ENCODE data around the gene ORMDL3. TPM values are rescaled to one million over a fixed set of nuclear protein-coding genes. Genes with fewer than 3 reads are reported as not detected.

Gene ORMDL3
- total and polyA plus RNA-seq, 5 donors from 2014 or later = 99.5 to 176 (median 119) TPM

DNA sequence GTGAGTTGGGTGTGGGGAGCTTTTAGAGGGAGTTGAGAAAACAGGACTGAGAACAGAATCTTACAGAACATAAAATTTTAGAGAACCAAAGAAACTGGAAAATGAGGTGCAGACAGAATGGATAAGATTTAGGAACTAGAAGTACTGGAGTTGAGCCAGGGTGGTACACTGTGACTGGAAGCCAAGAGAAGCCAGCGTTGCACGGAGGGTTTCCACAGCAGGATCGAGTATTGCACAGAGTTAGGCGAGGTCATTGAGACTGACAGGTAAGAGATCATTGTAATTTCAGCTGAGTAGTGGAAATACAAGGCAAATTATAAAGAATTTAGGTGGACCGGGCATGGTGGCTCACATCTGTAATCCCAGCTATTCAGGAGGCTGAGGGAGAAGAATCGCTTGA is 42.0 kb upstream of the ORMDL3 start:
- H3K27ac Mint-ChIP-seq = no peak overlapping the region

DNA sequence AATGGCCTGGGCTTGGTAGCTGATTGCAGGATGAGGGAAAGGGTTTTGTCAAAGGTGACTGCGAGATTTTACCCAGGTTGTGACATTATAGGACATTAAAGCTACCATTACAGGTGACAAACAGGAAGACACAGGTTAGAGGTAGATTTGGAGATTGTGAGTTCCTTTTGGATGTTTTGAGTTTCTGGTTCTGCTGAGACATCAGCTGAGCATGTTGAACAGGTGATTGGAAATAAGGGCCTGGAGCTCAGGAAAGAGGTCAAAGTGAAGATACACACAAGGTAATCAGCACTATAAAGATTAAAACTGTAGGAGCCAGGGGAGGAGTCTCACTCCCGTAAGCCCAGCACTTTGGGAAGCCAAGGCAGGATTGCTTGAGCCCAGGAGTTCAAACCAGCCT is 41.4 kb upstream of the ORMDL3 start:
- Histone ChIP-seq H3K4me3 (ENCODE audit: low read depth, low read length) (no peak overlapping the region), H3K27ac (ENCODE audit: insufficient read depth, low read length, poor library complexity, severe bottlenecking) (no peak overlapping the region), H3K36me3 (ENCODE audit: control insufficient read depth, insufficient read depth, low read length) (no peaks in the 10 kb centered on the region), H3K9me3 (ENCODE audit: control insufficient read depth in 2 of 2, low read length in 2 of 2) (no peaks in the 10 kb centered on the region), H3K4me1 (ENCODE audit: control insufficient read depth, insufficient read depth, low read length, poor library complexity, severe bottlenecking) (peaks cover 3% of the 10 kb centered on the region), H3K27me3 (ENCODE audit: control insufficient read depth, insufficient read depth, low read length) (no peaks in the 10 kb centered on the region)
- Mint-ChIP-seq H3K9me3 (peaks cover 0 to 3% (median 0%) of the 10 kb centered on the region in 7 donors), H3K4me3 (no peak overlapping the region), H3K4me1 (peaks cover 4 to 8% (median 7%) of the 10 kb centered on the region in 4 donors), H3K27ac (no peak overlapping the region), H3K27me3 (peaks cover 38% of the 10 kb centered on the region), H3K36me3 (peaks cover 18% of the 10 kb centered on the region)
- ATAC-seq (ENCODE audit: low read depth in 2 of 2) (no peak), DNase-seq (no peak)

More for the DNA sequence above, 42.0 kb upstream of the ORMDL3 start:
- peaks cover 0 to 5% (median 2%) of the 10 kb centered on the region in 4 donors for H3K4me1 Mint-ChIP-seq
- DNase-seq (no peak), ATAC-seq (ENCODE audit: low read depth in 2 of 2) (no peak)
- peaks cover 33% of the 10 kb centered on the region for H3K27me3 Mint-ChIP-seq
- Histone ChIP-seq H3K4me1 (ENCODE audit: control insufficient read depth, insufficient read depth, low read length, poor library complexity, severe bottlenecking) (no peaks in the 10 kb centered on the region), H3K9me3 (ENCODE audit: control insufficient read depth in 2 of 2, low read length in 2 of 2) (no peaks in the 10 kb centered on the region), H3K27me3 (ENCODE audit: control insufficient read depth, insufficient read depth, low read length) (no peaks in the 10 kb centered on the region), H3K27ac (ENCODE audit: insufficient read depth, low read length, poor library complexity, severe bottlenecking) (no peak overlapping the region), H3K36me3 (ENCODE audit: control insufficient read depth, insufficient read depth, low read length) (no peaks in the 10 kb centered on the region), H3K4me3 (ENCODE audit: low read depth, low read length) (no peak overlapping the region)
- peaks cover 18% of the 10 kb centered on the region for H3K36me3 Mint-ChIP-seq
- H3K4me3 Mint-ChIP-seq = no peak overlapping the region
- peaks cover 0 to 3% (median 0%) of the 10 kb centered on the region in 7 donors for H3K9me3 Mint-ChIP-seq

DNA sequence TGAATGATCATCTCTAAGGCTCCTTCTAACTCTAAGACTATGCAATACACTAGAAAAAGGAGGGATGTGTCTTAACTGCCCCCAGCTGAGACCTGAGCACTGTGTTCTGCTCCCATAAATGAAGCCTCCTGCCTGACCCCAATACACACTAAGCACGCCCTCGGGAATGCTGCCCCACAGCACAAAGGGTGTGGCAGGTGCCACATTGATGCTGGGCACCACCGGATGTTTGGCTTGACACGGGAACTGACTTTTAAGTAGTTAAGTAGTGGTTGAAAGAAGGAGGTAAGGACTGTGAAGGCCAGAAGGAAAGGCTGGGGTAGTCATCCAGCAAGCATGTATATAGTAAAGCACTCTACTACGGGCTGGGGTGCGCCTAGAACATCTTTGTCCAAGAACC is 39.4 kb upstream of the ORMDL3 start:
- peaks cover 18% of the 10 kb centered on the region for H3K36me3 Mint-ChIP-seq
- Histone ChIP-seq H3K27me3 (ENCODE audit: control insufficient read depth, insufficient read depth, low read length) (no peaks in the 10 kb centered on the region), H3K4me3 (ENCODE audit: low read depth, low read length) (no peak overlapping the region), H3K4me1 (ENCODE audit: control insufficient read depth, insufficient read depth, low read length, poor library complexity, severe bottlenecking) (peaks cover 17% of the 10 kb centered on the region), H3K27ac (ENCODE audit: insufficient read depth, low read length, poor library complexity, severe bottlenecking) (no peak overlapping the region), H3K36me3 (ENCODE audit: control insufficient read depth, insufficient read depth, low read length) (no peaks in the 10 kb centered on the region), H3K9me3 (ENCODE audit: control insufficient read depth in 2 of 2, low read length in 2 of 2) (no peaks in the 10 kb centered on the region)
- H3K27me3 Mint-ChIP-seq = peaks cover 24% of the 10 kb centered on the region
- H3K27ac Mint-ChIP-seq = peak overlapping the region in 2 of 3 donors; percentile 60 to 61
- peaks cover 5 to 27% (median 20%) of the 10 kb centered on the region in 4 donors for H3K4me1 Mint-ChIP-seq
- no peak for ATAC-seq (ENCODE audit: low read depth in 2 of 2)
- no peak overlapping the region for H3K4me3 Mint-ChIP-seq
- no peak for DNase-seq
- peaks cover 0 to 3% (median 0%) of the 10 kb centered on the region in 7 donors for H3K9me3 Mint-ChIP-seq

DNA sequence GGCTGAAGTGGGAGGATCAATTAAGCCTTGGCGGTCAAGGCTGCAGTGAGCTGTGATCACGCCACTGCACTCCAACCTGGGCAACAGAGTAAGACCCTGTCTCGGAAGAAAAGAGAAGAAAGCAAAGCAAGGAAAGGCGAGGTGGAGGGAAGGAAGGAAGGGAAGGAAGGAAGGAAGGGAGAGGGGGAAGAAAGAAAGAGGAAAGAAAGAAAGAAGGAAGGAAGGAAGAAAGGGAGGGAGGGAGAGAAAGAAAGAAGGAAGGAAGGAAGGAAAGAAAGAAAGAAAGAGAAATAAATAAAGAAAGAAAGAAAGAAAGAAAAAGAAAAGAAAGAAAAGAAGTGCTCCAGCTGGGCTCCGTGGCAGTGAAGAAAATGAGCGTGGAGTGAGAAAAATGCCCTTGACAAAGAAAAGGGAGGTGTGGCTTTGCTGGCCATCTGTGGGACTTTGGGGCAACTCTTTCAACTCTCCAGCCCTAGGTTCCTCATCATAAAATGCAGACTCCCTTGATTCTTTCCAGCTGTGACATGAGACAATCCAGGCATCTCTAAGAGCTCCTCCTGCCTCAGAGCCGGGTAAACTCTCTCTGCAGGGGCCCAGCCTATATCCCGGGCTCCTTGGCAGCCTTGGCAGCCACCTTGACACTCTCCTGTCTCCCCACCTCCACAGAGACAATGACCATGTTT is 37.8 kb upstream of the ORMDL3 start:
- Mint-ChIP-seq H3K27me3 (peaks cover 17% of the 10 kb centered on the region), H3K4me3 (no peak overlapping the region), H3K4me1 (peaks cover 5 to 39% (median 23%) of the 10 kb centered on the region in 4 donors), H3K36me3 (peaks cover 3% of the 10 kb centered on the region), H3K9me3 (peaks cover 0 to 3% (median 0%) of the 10 kb centered on the region in 7 donors), H3K27ac (peak overlapping the region in 2 of 3 donors; percentile 67 to 82)
- H3K4me3 ChIP-seq (ENCODE audit: low read depth, low read length) = no peak overlapping the region
- no peaks in the 10 kb centered on the region for H3K27me3 ChIP-seq (ENCODE audit: control insufficient read depth, insufficient read depth, low read length)
- ATAC-seq (ENCODE audit: low read depth in 2 of 2) (no peak), DNase-seq (no peak)
- peaks cover 17% of the 10 kb centered on the region for H3K4me1 ChIP-seq (ENCODE audit: control insufficient read depth, insufficient read depth, low read length, poor library complexity, severe bottlenecking)
- H3K36me3 ChIP-seq (ENCODE audit: control insufficient read depth, insufficient read depth, low read length) = no peaks in the 10 kb centered on the region
- no peak overlapping the region for H3K27ac ChIP-seq (ENCODE audit: insufficient read depth, low read length, poor library complexity, severe bottlenecking)
- H3K9me3 ChIP-seq (ENCODE audit: control insufficient read depth in 2 of 2, low read length in 2 of 2) = no peaks in the 10 kb centered on the region

DNA sequence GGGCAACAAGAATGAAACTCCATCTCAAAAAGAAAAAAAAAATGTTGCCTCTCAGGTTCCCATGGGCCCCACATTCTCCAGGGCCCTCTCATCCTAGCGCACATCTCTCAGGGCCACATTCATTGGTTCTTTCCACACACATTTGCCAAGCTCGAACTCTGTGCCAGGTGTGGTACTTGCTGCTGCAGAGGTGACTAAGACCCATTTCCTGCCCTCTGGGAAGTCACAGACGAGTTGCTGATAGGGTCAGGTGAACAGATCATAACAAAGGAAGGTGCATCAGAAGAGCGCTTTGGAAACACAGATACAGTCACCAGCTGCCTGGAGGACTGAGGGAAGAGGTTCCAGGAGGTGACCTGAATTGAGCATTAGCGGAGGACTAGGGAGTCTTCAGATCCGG is 36.4 kb upstream of the ORMDL3 start:
- Histone ChIP-seq H3K36me3 (ENCODE audit: control insufficient read depth, insufficient read depth, low read length) (no peaks in the 10 kb centered on the region), H3K4me1 (ENCODE audit: control insufficient read depth, insufficient read depth, low read length, poor library complexity, severe bottlenecking) (peaks cover 22% of the 10 kb centered on the region), H3K27ac (ENCODE audit: insufficient read depth, low read length, poor library complexity, severe bottlenecking) (peak overlapping the region; percentile 39), H3K9me3 (ENCODE audit: control insufficient read depth in 2 of 2, low read length in 2 of 2) (no peaks in the 10 kb centered on the region), H3K27me3 (ENCODE audit: control insufficient read depth, insufficient read depth, low read length) (no peaks in the 10 kb centered on the region), H3K4me3 (ENCODE audit: low read depth, low read length) (no peak overlapping the region)
- peak overlapping the region; percentile 70 to 99 (median 87) for H3K27ac Mint-ChIP-seq
- peak overlapping the region; percentile 27 to 56 (median 46) for H3K4me3 Mint-ChIP-seq
- peak; percentile 90 to 93 for ATAC-seq (ENCODE audit: low read depth in 2 of 2)
- DNase-seq = peak in 1 of 3 donors; percentile 84
- peaks cover 0 to 3% (median 0%) of the 10 kb centered on the region in 7 donors for H3K9me3 Mint-ChIP-seq
- H3K4me1 Mint-ChIP-seq = peaks cover 9 to 44% (median 27%) of the 10 kb centered on the region in 4 donors
- H3K36me3 Mint-ChIP-seq = peaks cover 3% of the 10 kb centered on the region
- H3K27me3 Mint-ChIP-seq = peaks cover 9% of the 10 kb centered on the region

DNA sequence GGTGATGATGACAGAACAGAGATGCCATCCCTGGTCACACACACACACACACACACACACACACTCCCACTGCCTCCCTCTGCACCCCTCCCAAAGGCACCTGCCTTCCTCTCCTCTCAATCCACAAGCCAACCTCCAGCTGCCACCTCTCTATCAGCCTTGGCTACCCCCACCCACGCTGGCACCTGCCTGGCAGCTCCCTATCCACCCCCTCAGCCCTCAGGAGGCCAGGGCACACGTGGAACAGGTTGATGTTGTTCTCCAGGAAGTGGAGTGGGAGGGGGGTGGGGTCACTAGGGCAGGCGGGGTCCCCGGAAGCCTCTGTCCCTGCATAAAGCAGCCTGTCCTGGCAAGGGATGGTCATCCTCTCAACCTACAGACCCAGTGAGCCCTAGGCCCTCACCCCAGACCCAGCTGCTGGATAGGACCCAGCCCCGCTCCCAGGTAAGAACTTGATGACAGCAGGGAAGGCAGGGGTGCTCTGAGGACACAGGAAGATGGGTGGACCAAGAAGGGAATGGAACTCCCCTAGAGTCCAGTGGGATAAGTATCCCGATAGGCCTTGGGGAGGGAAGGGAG is 35.3 kb upstream of the ORMDL3 start, which contains the start of gene GSDMA:
Gene GSDMA (plus strand): TSS at position 363 of the 579 bp plus-strand sequence. CDS start 2,684 bp downstream, outside the sequence.
- Histone ChIP-seq H3K4me1 (ENCODE audit: control insufficient read depth, insufficient read depth, low read length, poor library complexity, severe bottlenecking) (peaks cover 23% of the 10 kb centered on the region), H3K27me3 (ENCODE audit: control insufficient read depth, insufficient read depth, low read length) (no peaks in the 10 kb centered on the region), H3K27ac (ENCODE audit: insufficient read depth, low read length, poor library complexity, severe bottlenecking) (peak within 1 kb of the TSS; percentile 39), H3K36me3 (ENCODE audit: control insufficient read depth, insufficient read depth, low read length) (no peaks in the 10 kb centered on the region), H3K4me3 (ENCODE audit: low read depth, low read length) (no peak within 1 kb of the TSS), H3K9me3 (ENCODE audit: control insufficient read depth in 2 of 2, low read length in 2 of 2) (no peaks in the 10 kb centered on the region)
- Mint-ChIP-seq H3K4me3 (peak within 1 kb of the TSS; percentile 27 to 77 (median 50)), H3K4me1 (peaks cover 10 to 41% (median 26%) of the 10 kb centered on the region in 4 donors), H3K27me3 (peaks cover 5% of the 10 kb centered on the region), H3K27ac (peak within 1 kb of the TSS; percentile 87 to 99 (median 91)), H3K36me3 (peaks cover 3% of the 10 kb centered on the region), H3K9me3 (no peaks in the 10 kb centered on the region)
- ATAC-seq (ENCODE audit: low read depth in 2 of 2) (no peak), DNase-seq (peak in 1 of 3 donors; percentile 74)

DNA sequence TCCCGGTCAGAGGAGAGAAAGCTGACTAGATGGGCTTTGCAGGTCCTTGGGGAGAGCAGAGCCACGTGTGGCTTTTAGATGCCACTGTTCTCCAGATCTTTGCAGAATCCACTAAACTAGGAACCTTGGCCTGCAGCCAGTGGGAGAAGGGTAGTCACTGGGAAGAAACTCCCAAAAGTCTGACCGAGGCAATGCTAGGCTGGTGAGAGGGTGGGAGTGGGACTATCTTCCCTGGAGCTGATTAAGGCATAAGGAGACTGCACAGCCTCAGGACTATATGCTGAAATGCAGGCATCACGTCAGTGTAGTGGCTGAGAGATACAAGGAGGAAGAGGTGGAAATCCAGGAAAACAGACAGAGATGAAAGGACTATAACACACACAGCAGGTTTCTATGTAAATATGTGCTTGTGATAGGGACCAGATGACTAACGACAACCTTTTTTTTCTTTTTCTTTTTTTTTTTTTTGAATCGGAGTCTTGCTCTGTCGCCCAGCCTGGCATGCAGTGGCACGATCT is 33.2 kb upstream of the ORMDL3 start:
- Mint-ChIP-seq H3K36me3 (no peaks in the 10 kb centered on the region), H3K27ac (no peak overlapping the region)
- no peak overlapping the region for H3K4me3 ChIP-seq (ENCODE audit: low read depth, low read length)

More for the DNA sequence above, 33.2 kb upstream of the ORMDL3 start:
- no peak for DNase-seq
- H3K27me3 Mint-ChIP-seq = peaks cover 5% of the 10 kb centered on the region
- H3K27me3 ChIP-seq (ENCODE audit: control insufficient read depth, insufficient read depth, low read length) = no peaks in the 10 kb centered on the region
- H3K9me3 Mint-ChIP-seq = no peaks in the 10 kb centered on the region
- H3K36me3 ChIP-seq (ENCODE audit: control insufficient read depth, insufficient read depth, low read length) = no peaks in the 10 kb centered on the region
- no peak overlapping the region for H3K27ac ChIP-seq (ENCODE audit: insufficient read depth, low read length, poor library complexity, severe bottlenecking)
- H3K4me1 Mint-ChIP-seq = peaks cover 10 to 41% (median 26%) of the 10 kb centered on the region in 4 donors
- H3K4me3 Mint-ChIP-seq = peak overlapping the region in 2 of 4 donors; percentile 30 to 71
- no peaks in the 10 kb centered on the region for H3K9me3 ChIP-seq (ENCODE audit: control insufficient read depth in 2 of 2, low read length in 2 of 2)
- H3K4me1 ChIP-seq (ENCODE audit: control insufficient read depth, insufficient read depth, low read length, poor library complexity, severe bottlenecking) = peaks cover 23% of the 10 kb centered on the region
- no peak for ATAC-seq (ENCODE audit: low read depth in 2 of 2)
